Mesendoderm (in vitro differentiated cells): ENCODE measurements around the gene ZNF536.
"Not testable (repeated sequence)": the region's sequence is repeated elsewhere in the genome, so short reads cannot be mapped to it uniquely, and the experiment has no call there.

ENCODE experiments used
- DNase-seq: peaks from one replicate; pipeline ENCODE4 v3.0.0; 2013
- H2AK5ac ChIP-seq: 2 replicates; pipeline ENCODE4 v1.6.1; 2013; ENCODE audit warnings: low read length, inconsistent platforms
- H2BK120ac ChIP-seq: 2 replicates; pipeline ENCODE4 v1.6.1; 2013; ENCODE audit warnings: low read depth, mild to moderate bottlenecking, low read length, moderate library complexity, mixed read lengths
- H2BK15ac ChIP-seq: replicated peaks from 2 replicates; pipeline ENCODE4 v1.6.1; 2013; ENCODE audit warnings: low read depth, mild to moderate bottlenecking, moderate library complexity
- H2BK5ac ChIP-seq: 2 replicates; pipeline ENCODE4 v1.6.1; 2013; ENCODE audit warnings: low read length, inconsistent platforms
- H3K18ac ChIP-seq: 2 replicates; pipeline ENCODE4 v1.6.1; 2013; ENCODE audit warnings: mild to moderate bottlenecking, low read length, mixed read lengths
- H3K23ac ChIP-seq: one replicate; pipeline ENCODE4 v1.6.1; 2013; ENCODE audit warnings: low read length
- H3K27ac ChIP-seq: 2 replicates; pipeline ENCODE4 v1.5.1; 2013; ENCODE audit warnings: low read depth, mild to moderate bottlenecking, inconsistent platforms, low read length, moderate library complexity
- H3K27me3 ChIP-seq: 2 replicates; pipeline ENCODE4 v1.6.1; 2013; ENCODE audit warnings: low read length, control low read depth, mild to moderate bottlenecking, inconsistent platforms; ENCODE audit not compliant: insufficient read depth, poor library complexity
- H3K36me3 ChIP-seq: 2 replicates; pipeline ENCODE4 v1.6.1; 2013; ENCODE audit warnings: low read length, inconsistent platforms; ENCODE audit not compliant: control insufficient read depth, insufficient read depth
- H3K4ac ChIP-seq: one replicate; pipeline ENCODE4 v1.6.1; 2013; ENCODE audit warnings: low read depth, mild to moderate bottlenecking, low read length, moderate library complexity
- H3K4me1 ChIP-seq: 2 replicates; pipeline ENCODE4 v1.6.1; 2013; ENCODE audit warnings: low read depth, low read length, inconsistent platforms; ENCODE audit not compliant: control insufficient read depth
- H3K4me2 ChIP-seq: 2 replicates; pipeline ENCODE4 v1.6.1; 2013; ENCODE audit warnings: low read length
- H3K4me3 ChIP-seq: 2 replicates; pipeline ENCODE4 v1.5.1; 2013; ENCODE audit warnings: mild to moderate bottlenecking, low read length
- H3K56ac ChIP-seq: one replicate; pipeline ENCODE4 v1.6.1; 2013; ENCODE audit warnings: low read length
- H3K79me1 ChIP-seq: 2 replicates; pipeline ENCODE4 v1.6.1; 2013; ENCODE audit warnings: low read length, inconsistent platforms
- H3K79me2 ChIP-seq: 2 replicates; pipeline ENCODE4 v1.6.1; 2013; ENCODE audit warnings: mild to moderate bottlenecking, low read length; ENCODE audit not compliant: control insufficient read depth, insufficient read depth
- H3K9ac ChIP-seq: 2 replicates; pipeline ENCODE4 v1.6.1; 2013; ENCODE audit warnings: low read length, inconsistent platforms
- H4K5ac ChIP-seq: one replicate; pipeline ENCODE4 v1.6.1; 2013; ENCODE audit warnings: low read length
- H4K8ac ChIP-seq: one replicate; pipeline ENCODE4 v1.6.1; 2013; ENCODE audit warnings: low read depth, mild to moderate bottlenecking, control low read depth, low read length, moderate library complexity
- WGBS: extraction: QIAGEN DNeasy Blood & Tissue Kit; methylation state at CpG from one replicate; pipeline ENCODE4 v1.1.7; 2013; ENCODE audit warnings: low lambda C conversion rate, missing lambda C conversion rate; ENCODE audit not compliant: insufficient coverage; ENCODE audit errors: extremely low coverage; 5-methylcytosine and 5-hydroxymethylcytosine counted together

The ZNF536 gene

GRCh38 chr19:30443531-30444252, 71.5 kb downstream of the ZNF536 start:
- no peak overlapping the region for H2AK5ac ChIP-seq
- H3K4ac ChIP-seq: no peak overlapping the region
- no peak overlapping the region for H3K4me3 ChIP-seq
- no peaks in the 10 kb centered on the region for H3K79me1 ChIP-seq
- H2BK5ac ChIP-seq: no peak overlapping the region
- no peak for DNase-seq
- no peak overlapping the region for H3K4me2 ChIP-seq
- H3K18ac ChIP-seq: no peak overlapping the region
- H3K23ac ChIP-seq: no peak overlapping the region
- H2BK15ac ChIP-seq: no peak overlapping the region
- WGBS: no CpG with 5 or more reads among the region's 50 CpGs
- no peaks in the 10 kb centered on the region for H3K27me3 ChIP-seq
- no peak overlapping the region for H3K9ac ChIP-seq
- no peak overlapping the region for H4K8ac ChIP-seq
- no peaks in the 10 kb centered on the region for H3K79me2 ChIP-seq
- H4K5ac ChIP-seq: no peak overlapping the region
- H3K36me3 ChIP-seq: no peaks in the 10 kb centered on the region
- no peak overlapping the region for H3K56ac ChIP-seq
- no peaks in the 10 kb centered on the region for H3K4me1 ChIP-seq
- no peak overlapping the region for H3K27ac ChIP-seq
- H2BK120ac ChIP-seq: no peak overlapping the region

GRCh38 chr19:30444253-30444671, 72.1 kb downstream of the ZNF536 start:
- Histone ChIP-seq H3K23ac (no peak overlapping the region), H4K8ac (no peak overlapping the region), H3K56ac (no peak overlapping the region), H3K27me3 (no peaks in the 10 kb centered on the region), H2BK5ac (no peak overlapping the region), H2AK5ac (no peak overlapping the region), H3K18ac (no peak overlapping the region), H3K79me1 (no peaks in the 10 kb centered on the region), H3K4me1 (no peaks in the 10 kb centered on the region), H3K9ac (no peak overlapping the region), H2BK120ac (no peak overlapping the region), H2BK15ac (no peak overlapping the region), H4K5ac (no peak overlapping the region), H3K4me2 (no peak overlapping the region), H3K36me3 (no peaks in the 10 kb centered on the region), H3K27ac (no peak overlapping the region), H3K4ac (no peak overlapping the region), H3K4me3 (no peak overlapping the region), H3K79me2 (no peaks in the 10 kb centered on the region)
- DNase-seq: no peak
- no CpG with 5 or more reads among the region's 37 CpGs for WGBS

GRCh38 chr19:30444686-30445232, 72.6 kb downstream of the ZNF536 start:
- no peak overlapping the region for H2BK5ac ChIP-seq
- no peaks in the 10 kb centered on the region for H3K36me3 ChIP-seq
- H3K4ac ChIP-seq: no peak overlapping the region
- H3K4me3 ChIP-seq: no peak overlapping the region
- H3K56ac ChIP-seq: no peak overlapping the region
- H2AK5ac ChIP-seq: no peak overlapping the region
- no peak overlapping the region for H3K4me2 ChIP-seq
- no peak overlapping the region for H2BK15ac ChIP-seq
- no peaks in the 10 kb centered on the region for H3K79me2 ChIP-seq
- H3K4me1 ChIP-seq: peaks cover 4% of the 10 kb centered on the region
- no peaks in the 10 kb centered on the region for H3K27me3 ChIP-seq
- no peak for DNase-seq
- no peak overlapping the region for H4K8ac ChIP-seq
- no CpG with 5 or more reads among the region's 29 CpGs for WGBS
- H3K23ac ChIP-seq: no peak overlapping the region
- no peaks in the 10 kb centered on the region for H3K79me1 ChIP-seq
- H3K27ac ChIP-seq: no peak overlapping the region
- no peak overlapping the region for H4K5ac ChIP-seq
- no peak overlapping the region for H3K18ac ChIP-seq
- H2BK120ac ChIP-seq: no peak overlapping the region
- no peak overlapping the region for H3K9ac ChIP-seq

GRCh38 chr19:30445385-30445784, 73.2 kb downstream of the ZNF536 start:
- no peak overlapping the region for H2AK5ac ChIP-seq
- no peak overlapping the region for H3K4ac ChIP-seq
- no peak overlapping the region for H3K4me2 ChIP-seq
- peaks cover 4% of the 10 kb centered on the region for H3K4me1 ChIP-seq
- no peak overlapping the region for H4K8ac ChIP-seq
- H3K4me3 ChIP-seq: no peak overlapping the region
- H4K5ac ChIP-seq: no peak overlapping the region
- WGBS: no CpG with 5 or more reads among the region's 29 CpGs
- no peak for DNase-seq
- H3K79me2 ChIP-seq: no peaks in the 10 kb centered on the region
- no peak overlapping the region for H3K23ac ChIP-seq
- H3K27ac ChIP-seq: no peak overlapping the region
- H2BK15ac ChIP-seq: no peak overlapping the region
- no peak overlapping the region for H3K56ac ChIP-seq
- no peaks in the 10 kb centered on the region for H3K27me3 ChIP-seq
- no peaks in the 10 kb centered on the region for H3K79me1 ChIP-seq
- H3K36me3 ChIP-seq: no peaks in the 10 kb centered on the region
- H3K18ac ChIP-seq: no peak overlapping the region
- H3K9ac ChIP-seq: no peak overlapping the region
- H2BK5ac ChIP-seq: no peak overlapping the region
- H2BK120ac ChIP-seq: no peak overlapping the region

GRCh38 chr19:30446120-30446519, 73.9 kb downstream of the ZNF536 start:
- not testable (repeated sequence) for DNase-seq, H3K9ac ChIP-seq, H3K79me2 ChIP-seq, H4K8ac ChIP-seq, H3K4me1 ChIP-seq, H3K4me2 ChIP-seq, H3K79me1 ChIP-seq, H3K36me3 ChIP-seq, H3K4ac ChIP-seq, H2BK120ac ChIP-seq, H3K27ac ChIP-seq, H3K18ac ChIP-seq, H2AK5ac ChIP-seq, H4K5ac ChIP-seq, H3K4me3 ChIP-seq, H2BK15ac ChIP-seq, H3K27me3 ChIP-seq, H2BK5ac ChIP-seq, H3K56ac ChIP-seq, H3K23ac ChIP-seq
- WGBS: no CpG with 5 or more reads among the region's 9 CpGs
